HG02938 (cell line): ENCODE measurements around the gene LRRC23.

ENCODE experiments used
- ATAC-seq: cut with Tn5 transposase; IDR thresholded peaks from one replicate; pipeline ENCODE4 v1.9.1; 2021; ENCODE audit warnings: mild to moderate bottlenecking, moderate library complexity; ENCODE audit not compliant: unreplicated experiment

LRRC23 gene

DNA sequence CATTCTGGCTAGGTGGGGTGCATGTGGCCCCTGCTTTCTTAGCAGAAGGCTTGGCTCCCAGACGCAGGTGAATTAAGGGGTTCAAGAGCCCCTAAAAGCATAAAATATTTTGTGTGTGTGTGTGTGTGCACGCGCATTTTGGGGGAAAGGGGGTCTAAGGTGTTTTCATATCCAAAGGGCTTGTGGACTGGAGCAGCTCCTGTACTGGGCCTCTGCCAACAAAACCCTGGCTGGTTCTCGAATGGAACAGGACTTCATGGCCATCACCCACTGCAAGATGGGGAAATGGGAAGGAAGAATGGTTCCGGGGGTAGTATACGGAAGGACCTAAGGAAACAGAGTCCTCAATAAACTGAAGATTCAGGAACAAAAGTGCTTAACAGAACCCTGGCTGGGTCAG lies 19.2 kb downstream of the LRRC23 start:
- no peak for ATAC-seq

DNA sequence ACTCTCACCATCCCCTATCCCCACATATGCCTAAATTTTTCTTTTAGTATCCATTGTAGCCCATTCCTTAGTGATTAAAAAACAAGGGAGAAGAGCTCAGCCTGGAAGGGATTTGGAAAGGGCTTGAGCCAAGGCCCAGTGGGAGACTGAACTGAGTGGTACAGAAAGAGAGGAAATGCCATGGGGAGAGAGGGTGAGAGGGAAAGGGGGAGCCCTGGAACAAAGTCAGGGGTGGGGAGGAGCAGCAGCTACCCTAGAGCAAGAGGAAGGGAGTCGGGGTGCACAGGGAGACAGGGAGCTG lies 20.6 kb downstream of the LRRC23 start:
- no peak for ATAC-seq

- ATAC-seq: no peak
These were observed 21.1 kb downstream of the LRRC23 start for GRCh38 chr12:6925540-6926279.

DNA sequence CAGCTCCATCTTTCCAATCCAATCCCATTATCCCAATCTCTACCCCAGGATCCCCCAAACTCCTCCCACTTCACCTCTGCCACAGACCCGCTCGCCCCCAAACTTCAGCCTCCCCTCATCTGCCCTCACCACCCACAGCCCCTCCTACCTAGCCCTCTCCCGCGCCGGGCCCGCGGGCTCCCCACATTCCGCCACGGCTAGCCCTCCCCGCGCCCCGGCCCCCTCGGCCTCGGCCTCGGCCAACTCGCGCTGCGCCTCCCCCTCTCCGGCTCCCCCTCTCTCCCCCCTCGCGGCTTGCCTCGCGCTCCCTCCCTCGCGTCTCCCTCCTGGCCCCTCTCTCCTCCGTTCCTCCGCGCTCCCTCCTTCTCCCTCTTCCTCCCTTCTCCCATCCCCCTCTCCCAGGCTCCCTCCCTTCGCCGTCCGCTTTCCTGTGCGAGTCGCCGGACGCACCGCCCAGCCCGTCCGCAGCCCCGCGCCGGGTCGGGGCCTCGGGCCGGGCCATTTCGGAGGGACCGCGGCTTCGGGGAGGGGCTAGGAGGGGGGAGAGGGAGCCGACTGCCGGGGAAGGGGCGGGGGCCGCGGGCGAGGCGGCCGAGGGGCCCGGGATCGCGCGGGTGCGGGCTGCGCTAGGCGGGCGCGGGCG lies 22.9 kb downstream of the LRRC23 start, which contains the start of gene ATN1:
TSS of gene ATN1 (plus strand) at position 581 of the 643 bp plus-strand sequence. CDS start 6,043 bp downstream, outside the sequence.
- no peak for ATAC-seq

GRCh38 chr12:6928022-6928702 lies 23.5 kb downstream of the LRRC23 start:
- no peak for ATAC-seq

DNA sequence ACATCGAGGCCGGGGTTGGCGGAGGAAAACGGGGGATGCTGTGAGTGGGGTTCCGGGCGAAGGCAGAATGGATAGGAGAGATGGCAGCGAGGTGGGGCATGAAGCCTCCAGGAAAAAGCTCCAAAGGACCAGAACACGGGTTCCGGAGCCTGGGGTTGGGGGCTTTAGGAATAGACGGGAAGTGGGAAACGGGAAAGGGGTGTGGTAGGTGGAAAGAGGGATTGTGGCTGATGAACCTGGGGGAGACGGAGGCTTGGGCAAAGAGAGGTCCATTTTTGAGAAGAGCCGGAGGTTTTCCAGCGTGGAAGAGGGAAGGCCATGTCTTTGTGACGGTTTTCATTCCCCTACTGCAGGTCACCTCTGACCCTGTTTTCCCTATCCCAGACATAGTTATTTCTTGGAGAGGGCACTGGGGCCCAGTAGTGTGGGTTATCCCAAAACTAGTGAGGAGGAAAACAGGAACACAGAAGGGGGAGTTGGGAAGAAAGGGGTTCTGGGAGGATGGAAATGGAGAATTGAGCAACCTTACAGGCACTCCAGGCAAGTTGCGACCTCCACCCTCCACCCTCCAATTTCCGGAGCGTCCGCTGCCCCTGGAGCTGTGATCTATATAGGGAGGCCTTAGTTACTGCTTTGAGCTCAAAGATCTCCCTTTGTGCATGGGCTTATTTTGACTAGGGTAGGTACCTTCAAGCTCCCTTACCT lies 24.2 kb downstream of the LRRC23 start:
- ATAC-seq: no peak

GRCh38 chr12:6929466-6930452 lies 25.1 kb downstream of the LRRC23 start:
- ATAC-seq: no peak

DNA sequence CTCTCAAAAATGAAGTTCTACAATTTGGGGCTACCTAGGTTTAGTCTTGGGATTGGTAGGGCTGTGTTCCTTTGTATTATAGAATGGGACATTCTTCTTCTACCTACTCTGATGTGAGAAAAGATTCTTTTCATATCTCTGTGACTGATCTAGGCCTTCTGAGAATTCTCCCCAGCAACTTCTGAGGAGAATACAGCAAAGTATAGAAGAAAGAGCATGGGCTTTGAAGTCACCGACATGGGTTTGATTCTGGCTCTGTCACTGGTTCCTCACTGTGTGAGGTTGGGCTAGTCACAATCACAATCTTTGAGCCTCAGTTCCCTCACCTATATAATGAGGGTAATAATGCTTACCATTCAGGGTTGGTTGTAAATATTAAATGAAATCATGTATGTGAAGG lies 28.1 kb downstream of the LRRC23 start:
- no peak for ATAC-seq

- ATAC-seq: no peak
These were observed 29.5 kb downstream of the LRRC23 start for GRCh38 chr12:6934110-6934509.

- ATAC-seq: no peak
These were observed 31.0 kb downstream of the LRRC23 start for GRCh38 chr12:6935371-6936193.

DNA sequence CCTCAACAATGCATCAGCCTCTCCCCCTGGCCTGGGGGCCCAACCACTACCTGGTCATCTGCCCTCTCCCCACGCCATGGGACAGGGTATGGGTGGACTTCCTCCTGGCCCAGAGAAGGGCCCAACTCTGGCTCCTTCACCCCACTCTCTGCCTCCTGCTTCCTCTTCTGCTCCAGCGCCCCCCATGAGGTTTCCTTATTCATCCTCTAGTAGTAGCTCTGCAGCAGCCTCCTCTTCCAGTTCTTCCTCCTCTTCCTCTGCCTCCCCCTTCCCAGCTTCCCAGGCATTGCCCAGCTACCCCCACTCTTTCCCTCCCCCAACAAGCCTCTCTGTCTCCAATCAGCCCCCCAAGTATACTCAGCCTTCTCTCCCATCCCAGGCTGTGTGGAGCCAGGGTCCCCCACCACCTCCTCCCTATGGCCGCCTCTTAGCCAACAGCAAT lies 31.6 kb downstream of the LRRC23 start:
- no peak for ATAC-seq

- ATAC-seq: peak; percentile 1
These were observed 32.2 kb downstream of the LRRC23 start for GRCh38 chr12:6936636-6937480.

DNA sequence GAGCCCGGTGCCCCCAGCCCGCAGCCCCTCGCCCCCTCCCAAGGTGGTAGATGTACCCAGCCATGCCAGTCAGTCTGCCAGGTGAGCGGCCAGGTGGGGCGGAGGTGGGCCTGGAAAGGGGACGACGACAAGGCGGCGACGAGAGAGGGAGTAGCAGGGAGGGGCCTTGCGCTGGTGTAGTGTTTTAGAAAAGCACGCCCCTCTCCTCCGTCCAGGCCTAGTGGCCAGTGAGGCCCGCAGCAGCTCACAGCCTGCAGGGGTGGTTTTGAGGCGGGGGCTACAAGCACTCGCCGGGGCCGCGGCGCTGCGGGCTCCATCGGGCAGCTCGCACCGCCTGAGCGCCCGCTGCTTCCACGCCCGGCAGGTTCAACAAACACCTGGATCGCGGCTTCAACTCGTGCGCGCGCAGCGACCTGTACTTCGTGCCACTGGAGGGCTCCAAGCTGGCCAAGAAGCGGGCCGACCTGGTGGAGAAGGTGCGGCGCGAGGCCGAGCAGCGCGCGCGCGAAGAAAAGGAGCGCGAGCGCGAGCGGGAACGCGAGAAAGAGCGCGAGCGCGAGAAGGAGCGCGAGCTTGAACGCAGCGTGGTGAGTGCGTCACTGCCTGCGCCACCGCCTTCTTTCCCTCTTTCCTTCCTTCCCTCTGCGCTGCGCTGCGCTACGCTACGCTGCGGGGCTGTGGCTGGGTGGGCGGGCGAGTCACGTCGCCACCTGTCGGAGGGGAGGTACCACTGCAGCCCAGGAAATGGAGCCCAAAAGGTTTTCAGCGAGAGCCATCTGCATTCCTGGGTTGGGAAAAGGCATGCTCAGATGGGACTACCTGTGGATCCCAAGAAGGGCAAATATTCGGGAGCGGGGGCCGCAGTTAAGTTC lies 33.1 kb downstream of the LRRC23 start:
- ATAC-seq: peak; percentile 86

DNA sequence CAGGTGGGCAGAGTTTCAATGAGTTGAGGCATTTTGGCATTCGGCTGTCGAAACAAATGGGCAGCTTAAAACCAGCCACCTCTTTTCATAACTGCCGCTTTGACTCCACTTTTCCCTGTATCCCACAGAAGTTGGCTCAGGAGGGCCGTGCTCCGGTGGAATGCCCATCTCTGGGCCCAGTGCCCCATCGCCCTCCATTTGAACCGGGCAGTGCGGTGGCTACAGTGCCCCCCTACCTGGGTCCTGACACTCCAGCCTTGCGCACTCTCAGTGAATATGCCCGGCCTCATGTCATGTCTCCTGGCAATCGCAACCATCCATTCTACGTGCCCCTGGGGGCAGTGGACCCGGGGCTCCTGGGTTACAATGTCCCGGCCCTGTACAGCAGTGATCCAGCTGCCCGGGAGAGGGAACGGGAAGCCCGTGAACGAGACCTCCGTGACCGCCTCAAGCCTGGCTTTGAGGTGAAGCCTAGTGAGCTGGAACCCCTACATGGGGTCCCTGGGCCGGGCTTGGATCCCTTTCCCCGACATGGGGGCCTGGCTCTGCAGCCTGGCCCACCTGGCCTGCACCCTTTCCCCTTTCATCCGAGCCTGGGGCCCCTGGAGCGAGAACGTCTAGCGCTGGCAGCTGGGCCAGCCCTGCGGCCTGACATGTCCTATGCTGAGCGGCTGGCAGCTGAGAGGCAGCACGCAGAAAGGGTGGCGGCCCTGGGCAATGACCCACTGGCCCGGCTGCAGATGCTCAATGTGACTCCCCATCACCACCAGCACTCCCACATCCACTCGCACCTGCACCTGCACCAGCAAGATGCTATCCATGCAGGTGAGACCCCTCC lies 34.0 kb downstream of the LRRC23 start:
- ATAC-seq: no peak

DNA sequence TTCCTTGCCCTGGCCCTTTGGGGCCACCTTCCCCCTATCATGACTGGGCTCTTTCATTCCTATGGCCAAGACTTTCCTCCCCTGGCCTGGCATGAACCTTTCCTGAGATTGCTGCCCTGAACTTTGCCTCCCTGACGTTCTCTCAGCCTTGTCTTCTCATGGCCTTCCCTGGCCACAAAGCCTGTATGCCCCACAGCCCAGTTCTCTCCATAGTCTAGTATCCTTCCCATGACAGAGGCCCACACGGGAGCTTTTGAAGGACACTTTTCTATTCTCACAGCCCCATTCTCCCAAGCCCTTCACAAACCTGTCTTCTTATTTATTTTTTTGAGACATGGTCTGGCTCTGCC lies 34.5 kb downstream of the LRRC23 start:
- no peak for ATAC-seq

GRCh38 chr12:6941267-6941666 lies 36.6 kb downstream of the LRRC23 start:
- no peak for ATAC-seq

GRCh38 chr12:6941782-6942181 lies 37.2 kb downstream of the LRRC23 start:
- ATAC-seq: no peak
